Type B pancreatic cell (in vitro differentiated cells): ENCODE results near the gene PLOD3. TPM values are rescaled to one million over a fixed set of nuclear protein-coding genes. Genes with fewer than 3 reads are reported as not detected.

ENCODE experiments used
- DNase-seq: peaks from one replicate; pipeline ENCODE4 v3.0.0; 2021; ENCODE audit warnings: mixed read lengths; ENCODE audit not compliant: unreplicated experiment; ENCODE audit errors: extremely low spot score
- H3K27ac Mint-ChIP-seq: 2 replicates; pipeline ENCODE4 v1.8.0; 2021; ENCODE audit warnings: mild to moderate bottlenecking, mixed read lengths
- H3K27me3 Mint-ChIP-seq: 2 replicates; pipeline ENCODE4 v1.8.0; 2021; ENCODE audit warnings: mixed read lengths
- H3K36me3 Mint-ChIP-seq: 2 replicates; pipeline ENCODE4 v1.8.0; 2021; ENCODE audit warnings: mixed read lengths
- H3K4me1 Mint-ChIP-seq: one replicate; pipeline ENCODE4 v1.8.0; 2021; ENCODE audit warnings: mixed read lengths; ENCODE audit not compliant: unreplicated experiment
- H3K4me3 Mint-ChIP-seq: 2 replicates; pipeline ENCODE4 v1.8.0; 2021; ENCODE audit warnings: mild to moderate bottlenecking, mixed read lengths
- H3K9me3 Mint-ChIP-seq: 2 replicates; pipeline ENCODE4 v1.8.0; 2021; ENCODE audit warnings: mixed read lengths
- CTCF ChIP-seq: fragments of 200-600 bp; sonication (generic); conservative IDR thresholded peaks from 2 replicates; pipeline ENCODE4 v1.5.0; 2021; ENCODE audit warnings: antibody characterized with exemption, mild to moderate bottlenecking
- total RNA-seq: library from RNA; stranded (reverse); gene quantifications from 2 replicates; pipeline ENCODE4 v1.2.1, GENCODE V29; 2021; ENCODE audit warnings: low replicate concordance

Gene PLOD3
- total RNA-seq, 1 donor from 2014 or later, result 65.7 TPM

- Mint-ChIP-seq H3K36me3 (peaks cover 6% of the 10 kb centered on the region), H3K9me3 (no peaks in the 10 kb centered on the region), H3K27ac (no peak overlapping the region), H3K4me1 (peaks cover 7% of the 10 kb centered on the region), H3K27me3 (no peaks in the 10 kb centered on the region), H3K4me3 (no peak overlapping the region)
- TF ChIP-seq CTCF, result no peak
- DNase-seq, result no peak
These were observed 9.3 kb upstream of the PLOD3 start for GRCh38 chr7:101226721-101227120.

DNA sequence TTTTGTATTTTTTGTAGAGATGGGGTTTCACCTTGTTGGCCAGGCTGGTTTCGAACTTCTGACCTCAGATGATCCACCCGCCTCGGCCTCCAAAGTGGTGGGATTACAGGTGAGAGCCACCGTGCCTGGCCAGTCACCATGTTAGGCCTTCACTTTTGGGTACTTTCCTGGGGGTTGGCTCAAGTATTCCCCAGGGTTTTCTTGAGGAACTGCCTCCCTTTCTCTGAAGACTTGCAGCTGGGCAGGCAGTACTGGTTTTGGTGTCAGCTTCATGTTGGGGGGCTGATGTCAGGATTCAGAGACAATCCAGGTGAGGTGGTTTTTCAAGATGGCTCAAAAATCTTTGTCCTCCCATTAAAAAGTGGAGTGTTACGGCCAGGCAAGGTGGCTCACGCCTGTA lies 8.3 kb upstream of the PLOD3 start:
- DNase-seq, result no peak
- Mint-ChIP-seq H3K27me3 (no peaks in the 10 kb centered on the region), H3K4me3 (no peak overlapping the region), H3K36me3 (peaks cover 6% of the 10 kb centered on the region), H3K4me1 (peaks cover 2% of the 10 kb centered on the region), H3K9me3 (no peaks in the 10 kb centered on the region), H3K27ac (no peak overlapping the region)
- no peak for TF ChIP-seq CTCF

DNA sequence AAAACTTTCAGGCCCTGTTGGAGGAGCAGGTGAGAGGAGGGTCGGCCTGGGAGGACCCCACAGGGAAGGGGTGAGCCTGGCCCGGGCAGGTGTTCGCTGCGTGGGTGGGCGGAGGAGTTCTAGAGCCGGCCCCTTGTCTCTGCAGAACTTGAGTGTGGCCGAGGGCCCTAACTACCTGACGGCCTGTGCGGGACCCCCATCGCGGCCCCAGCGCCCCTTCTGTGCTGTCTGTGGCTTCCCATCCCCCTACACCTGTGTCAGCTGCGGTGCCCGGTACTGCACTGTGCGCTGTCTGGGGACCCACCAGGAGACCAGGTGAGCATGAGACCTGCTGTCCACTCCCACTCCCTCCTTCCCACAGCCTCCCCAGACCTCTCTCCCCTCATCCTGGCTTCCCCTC lies 6.1 kb upstream of the PLOD3 start:
- DNase-seq, result peak; percentile 65
- H3K4me3 Mint-ChIP-seq, result no peak overlapping the region
- H3K36me3 Mint-ChIP-seq, result peaks cover 6% of the 10 kb centered on the region
- no peaks in the 10 kb centered on the region for H3K27me3 Mint-ChIP-seq
- no peak overlapping the region for H3K27ac Mint-ChIP-seq
- H3K9me3 Mint-ChIP-seq, result no peaks in the 10 kb centered on the region
- no peak for TF ChIP-seq CTCF
- peaks cover 9% of the 10 kb centered on the region for H3K4me1 Mint-ChIP-seq

- TF ChIP-seq CTCF, result no peak
- H3K27ac Mint-ChIP-seq, result no peak overlapping the region
- no peaks in the 10 kb centered on the region for H3K9me3 Mint-ChIP-seq
- no peaks in the 10 kb centered on the region for H3K27me3 Mint-ChIP-seq
- H3K4me3 Mint-ChIP-seq, result no peak overlapping the region
- no peak for DNase-seq
- H3K4me1 Mint-ChIP-seq, result peaks cover 10% of the 10 kb centered on the region
- H3K36me3 Mint-ChIP-seq, result peaks cover 6% of the 10 kb centered on the region
These were observed 5.0 kb upstream of the PLOD3 start for GRCh38 chr7:101222275-101222830.

GRCh38 chr7:101220295-101220694 lies 2.9 kb upstream of the PLOD3 start:
- Mint-ChIP-seq H3K4me3 (peak overlapping the region; percentile 72), H3K36me3 (peaks cover 6% of the 10 kb centered on the region), H3K9me3 (no peaks in the 10 kb centered on the region), H3K27me3 (no peaks in the 10 kb centered on the region), H3K4me1 (peaks cover 19% of the 10 kb centered on the region), H3K27ac (no peak overlapping the region)
- TF ChIP-seq CTCF, result no peak
- no peak for DNase-seq
